Neural cell (in vitro differentiated cells): ENCODE data around the gene LAMA5.

Experiments used
- EZH2 ChIP-seq: fragments of 200-600, 300-800 bp; shearing (Covaris generic), sonication (generic); IDR thresholded peaks from 2 replicates; pipeline ENCODE4 v1.6.1; 2014; ENCODE audit warnings: antibody characterized with exemption, low read length, borderline replicate concordance, mild to moderate bottlenecking; ENCODE audit not compliant: insufficient read depth, poor library complexity, severe bottlenecking
- MXI1 ChIP-seq: fragments of 450-650 bp; conservative IDR thresholded peaks from 2 replicates; pipeline ENCODE4 v1.6.1; 2014; ENCODE audit warnings: antibody characterized with exemption, mild to moderate bottlenecking; ENCODE audit not compliant: poor library complexity, severe bottlenecking
- TAF1 ChIP-seq: IDR thresholded peaks from 2 replicates; pipeline ENCODE4 v1.6.1; 2012; ENCODE audit warnings: low read depth
- TF ChIP-seq, protein P1 (sequence below): fragments of 450-650 bp; IDR thresholded peaks from 2 replicates; pipeline ENCODE4 v1.5.1; 2014; ENCODE audit warnings: antibody characterized with exemption, mild to moderate bottlenecking, moderate library complexity; ENCODE audit not compliant: poor library complexity, severe bottlenecking
- TF ChIP-seq, protein P2 (sequence below): IDR thresholded peaks from 2 replicates; pipeline ENCODE4 v1.6.1; 2012; ENCODE audit warnings: borderline replicate concordance

- TF ChIP-seq, protein P1, sequence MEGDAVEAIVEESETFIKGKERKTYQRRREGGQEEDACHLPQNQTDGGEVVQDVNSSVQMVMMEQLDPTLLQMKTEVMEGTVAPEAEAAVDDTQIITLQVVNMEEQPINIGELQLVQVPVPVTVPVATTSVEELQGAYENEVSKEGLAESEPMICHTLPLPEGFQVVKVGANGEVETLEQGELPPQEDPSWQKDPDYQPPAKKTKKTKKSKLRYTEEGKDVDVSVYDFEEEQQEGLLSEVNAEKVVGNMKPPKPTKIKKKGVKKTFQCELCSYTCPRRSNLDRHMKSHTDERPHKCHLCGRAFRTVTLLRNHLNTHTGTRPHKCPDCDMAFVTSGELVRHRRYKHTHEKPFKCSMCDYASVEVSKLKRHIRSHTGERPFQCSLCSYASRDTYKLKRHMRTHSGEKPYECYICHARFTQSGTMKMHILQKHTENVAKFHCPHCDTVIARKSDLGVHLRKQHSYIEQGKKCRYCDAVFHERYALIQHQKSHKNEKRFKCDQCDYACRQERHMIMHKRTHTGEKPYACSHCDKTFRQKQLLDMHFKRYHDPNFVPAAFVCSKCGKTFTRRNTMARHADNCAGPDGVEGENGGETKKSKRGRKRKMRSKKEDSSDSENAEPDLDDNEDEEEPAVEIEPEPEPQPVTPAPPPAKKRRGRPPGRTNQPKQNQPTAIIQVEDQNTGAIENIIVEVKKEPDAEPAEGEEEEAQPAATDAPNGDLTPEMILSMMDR = no peak
- TF ChIP-seq, protein P2, sequence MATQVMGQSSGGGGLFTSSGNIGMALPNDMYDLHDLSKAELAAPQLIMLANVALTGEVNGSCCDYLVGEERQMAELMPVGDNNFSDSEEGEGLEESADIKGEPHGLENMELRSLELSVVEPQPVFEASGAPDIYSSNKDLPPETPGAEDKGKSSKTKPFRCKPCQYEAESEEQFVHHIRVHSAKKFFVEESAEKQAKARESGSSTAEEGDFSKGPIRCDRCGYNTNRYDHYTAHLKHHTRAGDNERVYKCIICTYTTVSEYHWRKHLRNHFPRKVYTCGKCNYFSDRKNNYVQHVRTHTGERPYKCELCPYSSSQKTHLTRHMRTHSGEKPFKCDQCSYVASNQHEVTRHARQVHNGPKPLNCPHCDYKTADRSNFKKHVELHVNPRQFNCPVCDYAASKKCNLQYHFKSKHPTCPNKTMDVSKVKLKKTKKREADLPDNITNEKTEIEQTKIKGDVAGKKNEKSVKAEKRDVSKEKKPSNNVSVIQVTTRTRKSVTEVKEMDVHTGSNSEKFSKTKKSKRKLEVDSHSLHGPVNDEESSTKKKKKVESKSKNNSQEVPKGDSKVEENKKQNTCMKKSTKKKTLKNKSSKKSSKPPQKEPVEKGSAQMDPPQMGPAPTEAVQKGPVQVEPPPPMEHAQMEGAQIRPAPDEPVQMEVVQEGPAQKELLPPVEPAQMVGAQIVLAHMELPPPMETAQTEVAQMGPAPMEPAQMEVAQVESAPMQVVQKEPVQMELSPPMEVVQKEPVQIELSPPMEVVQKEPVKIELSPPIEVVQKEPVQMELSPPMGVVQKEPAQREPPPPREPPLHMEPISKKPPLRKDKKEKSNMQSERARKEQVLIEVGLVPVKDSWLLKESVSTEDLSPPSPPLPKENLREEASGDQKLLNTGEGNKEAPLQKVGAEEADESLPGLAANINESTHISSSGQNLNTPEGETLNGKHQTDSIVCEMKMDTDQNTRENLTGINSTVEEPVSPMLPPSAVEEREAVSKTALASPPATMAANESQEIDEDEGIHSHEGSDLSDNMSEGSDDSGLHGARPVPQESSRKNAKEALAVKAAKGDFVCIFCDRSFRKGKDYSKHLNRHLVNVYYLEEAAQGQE = no peak
- TF ChIP-seq TAF1 (no peak), EZH2 (no peak), MXI1 (no peak)
Measured at GRCh38 chr20:62291251-62292066, 75.7 kb downstream of the LAMA5 start.
